Karpas-422 (cell line): Measurements from ENCODE around the gene MICAL3. TPM values are rescaled to one million over a fixed set of nuclear protein-coding genes. Genes with fewer than 3 reads are reported as not detected.

Experiments
- DNase-seq: peaks from one replicate; pipeline ENCODE4 v3.0.0-alpha.2; 2015
- H2AFZ ChIP-seq: fragments of 200-600 bp; sonication (generic); 2 replicates; pipeline ENCODE4 v1.6.1; 2014; ENCODE audit warnings: antibody characterized with exemption, low read length, mixed read lengths
- H3K27ac ChIP-seq: fragments of 200-600 bp; sonication (generic); 2 replicates; pipeline ENCODE4 v1.5.1; 2014; ENCODE audit warnings: mild to moderate bottlenecking, low read length, moderate library complexity
- H3K27me3 ChIP-seq: fragments of 200-600 bp; sonication (generic); 2 replicates; pipeline ENCODE4 v1.6.1; 2014; ENCODE audit warnings: low read length, mixed read lengths
- H3K36me3 ChIP-seq: fragments of 200-600 bp; sonication (generic); 2 replicates; pipeline ENCODE4 v1.6.1; 2014; ENCODE audit warnings: low read length, mixed read lengths; ENCODE audit not compliant: insufficient read depth
- H3K4me1 ChIP-seq: fragments of 200-600 bp; sonication (generic); 2 replicates; pipeline ENCODE4 v1.6.1; 2014; ENCODE audit warnings: mild to moderate bottlenecking, low read length, mixed read lengths
- H3K4me2 ChIP-seq: fragments of 200-600 bp; sonication (generic); 2 replicates; pipeline ENCODE4 v1.6.1; 2014; ENCODE audit warnings: low read length, low read depth, mild to moderate bottlenecking; ENCODE audit not compliant: poor library complexity, severe bottlenecking
- H3K4me3 ChIP-seq: fragments of 200-600 bp; sonication (generic); 2 replicates; pipeline ENCODE4 v1.5.1; 2014; ENCODE audit warnings: mild to moderate bottlenecking, antibody characterized with exemption, low read length, mixed read lengths
- H3K79me2 ChIP-seq: fragments of 200-600 bp; sonication (generic); 2 replicates; pipeline ENCODE4 v1.6.1; 2014; ENCODE audit warnings: mild to moderate bottlenecking, low read length, mixed read lengths
- H3K9ac ChIP-seq: fragments of 200-600 bp; sonication (generic); 2 replicates; pipeline ENCODE4 v1.6.0; 2014; ENCODE audit warnings: low read length
- H3K9me2 ChIP-seq: fragments of 200-600 bp; sonication (generic), shearing (Covaris generic); replicated peaks from 2 replicates; pipeline ENCODE4 v1.6.0; 2014; ENCODE audit warnings: mild to moderate bottlenecking, low read length, moderate library complexity; ENCODE audit not compliant: insufficient read depth
- H3K9me3 ChIP-seq: fragments of 300-700, 200-600 bp; sonication (generic); 2 replicates; pipeline ENCODE4 v1.6.1; 2014; ENCODE audit warnings: low read length, mixed read lengths
- H4K20me1 ChIP-seq: fragments of 200-600 bp; sonication (generic); 2 replicates; pipeline ENCODE4 v1.6.1; 2014; ENCODE audit warnings: mild to moderate bottlenecking, antibody characterized with exemption, low read length, low read depth; ENCODE audit not compliant: insufficient read depth
- total RNA-seq: library from RNA; depleted of rRNA; stranded (reverse); fragments of >200 nt; shearing (Covaris generic); gene quantifications from 2 replicates; pipeline ENCODE4 v1.2.3, GENCODE V29; 2014; ENCODE audit warnings: low replicate concordance

MICAL3 gene
- total RNA-seq, 1 experiment from 2014 or later: 54.9 TPM

DNA sequence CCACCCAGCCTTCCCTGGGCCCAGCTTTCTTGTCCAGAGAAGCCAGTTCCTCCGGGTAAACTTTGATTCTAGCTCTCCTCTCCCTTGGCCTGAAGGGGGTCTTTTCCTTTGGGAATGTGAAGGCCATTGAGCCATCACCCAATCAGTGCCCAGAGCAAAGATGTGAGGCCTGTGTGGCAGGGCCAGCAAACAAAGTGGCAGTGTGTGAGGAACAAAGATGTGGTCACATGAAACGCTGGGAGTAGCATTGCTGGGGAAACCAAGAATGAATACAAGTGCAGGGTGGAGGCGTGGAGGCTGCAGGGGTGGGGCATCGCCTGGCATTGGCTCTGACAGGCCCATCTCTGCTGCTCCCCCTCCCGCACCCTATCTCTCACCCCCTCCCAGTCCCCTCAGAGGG is 158.2 kb downstream of the MICAL3 start:
- DNase-seq: no peak
- H3K9me2 ChIP-seq: no peaks in the 10 kb centered on the region
- no peak overlapping the region for H3K4me3 ChIP-seq
- H3K9ac ChIP-seq: no peak overlapping the region
- H3K4me2 ChIP-seq: no peak overlapping the region
- no peaks in the 10 kb centered on the region for H3K9me3 ChIP-seq
- H3K27ac ChIP-seq: no peak overlapping the region
- no peak overlapping the region for H2AFZ ChIP-seq
- H3K79me2 ChIP-seq: 0 out of 2 replicates have a peak, but pooled peaks cover 5% of the 10 kb centered on the region
- no peaks in the 10 kb centered on the region for H3K27me3 ChIP-seq
- no peaks in the 10 kb centered on the region for H3K4me1 ChIP-seq
- no peaks in the 10 kb centered on the region for H4K20me1 ChIP-seq
- H3K36me3 ChIP-seq: peaks cover 35% of the 10 kb centered on the region

DNA sequence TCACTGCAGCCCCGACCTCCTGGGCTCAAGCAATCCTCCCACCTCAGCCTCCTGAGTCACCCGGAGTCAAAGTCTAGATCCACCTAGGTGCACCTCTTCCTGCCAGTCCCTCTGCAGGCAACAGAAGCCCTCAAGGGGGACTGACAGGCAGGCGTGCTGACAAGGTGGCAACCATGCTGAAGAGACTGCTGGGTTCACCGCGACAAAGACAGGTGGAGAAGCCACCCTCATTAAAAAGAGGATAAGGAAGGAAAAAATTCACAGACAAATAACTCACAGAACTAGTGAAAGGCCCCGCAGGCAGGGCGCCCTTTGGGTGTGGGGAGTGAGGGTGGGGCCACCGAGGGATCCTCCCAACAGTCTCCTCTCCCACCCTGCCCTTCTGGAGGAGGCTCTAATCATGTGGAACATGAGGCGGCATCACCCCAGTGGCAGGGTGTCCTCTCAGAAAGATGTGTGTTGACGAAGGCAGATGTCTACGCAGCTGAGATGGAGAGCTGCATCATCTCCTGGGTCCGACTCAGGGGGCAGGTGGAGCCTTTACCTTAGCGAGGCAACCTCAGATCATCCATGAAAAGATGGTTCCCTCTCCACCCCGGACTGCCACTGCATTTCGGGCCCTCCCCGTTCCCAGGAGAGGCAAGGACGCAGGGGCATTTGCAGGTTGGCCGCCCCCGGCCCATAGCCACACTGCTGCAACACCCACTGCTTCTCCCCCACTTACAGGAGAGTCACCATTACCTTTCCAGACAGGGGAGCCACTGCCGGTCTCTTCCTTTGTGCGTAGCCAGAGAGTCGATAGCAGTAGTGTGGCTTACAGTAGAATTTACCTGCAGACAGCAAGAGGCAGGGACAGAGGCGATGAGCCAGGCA is 158.9 kb downstream of the MICAL3 start:
- Histone ChIP-seq H3K9ac (no peak overlapping the region), H3K36me3 (peaks cover 31% of the 10 kb centered on the region), H3K4me2 (no peak overlapping the region), H3K9me2 (no peaks in the 10 kb centered on the region), H4K20me1 (no peaks in the 10 kb centered on the region), H3K4me3 (no peak overlapping the region), H3K27me3 (no peaks in the 10 kb centered on the region), H3K79me2 (0 out of 2 replicates have a peak, but pooled peaks cover 5% of the 10 kb centered on the region), H3K4me1 (no peaks in the 10 kb centered on the region), H3K27ac (no peak overlapping the region), H3K9me3 (no peaks in the 10 kb centered on the region), H2AFZ (no peak overlapping the region)
- no peak for DNase-seq

DNA sequence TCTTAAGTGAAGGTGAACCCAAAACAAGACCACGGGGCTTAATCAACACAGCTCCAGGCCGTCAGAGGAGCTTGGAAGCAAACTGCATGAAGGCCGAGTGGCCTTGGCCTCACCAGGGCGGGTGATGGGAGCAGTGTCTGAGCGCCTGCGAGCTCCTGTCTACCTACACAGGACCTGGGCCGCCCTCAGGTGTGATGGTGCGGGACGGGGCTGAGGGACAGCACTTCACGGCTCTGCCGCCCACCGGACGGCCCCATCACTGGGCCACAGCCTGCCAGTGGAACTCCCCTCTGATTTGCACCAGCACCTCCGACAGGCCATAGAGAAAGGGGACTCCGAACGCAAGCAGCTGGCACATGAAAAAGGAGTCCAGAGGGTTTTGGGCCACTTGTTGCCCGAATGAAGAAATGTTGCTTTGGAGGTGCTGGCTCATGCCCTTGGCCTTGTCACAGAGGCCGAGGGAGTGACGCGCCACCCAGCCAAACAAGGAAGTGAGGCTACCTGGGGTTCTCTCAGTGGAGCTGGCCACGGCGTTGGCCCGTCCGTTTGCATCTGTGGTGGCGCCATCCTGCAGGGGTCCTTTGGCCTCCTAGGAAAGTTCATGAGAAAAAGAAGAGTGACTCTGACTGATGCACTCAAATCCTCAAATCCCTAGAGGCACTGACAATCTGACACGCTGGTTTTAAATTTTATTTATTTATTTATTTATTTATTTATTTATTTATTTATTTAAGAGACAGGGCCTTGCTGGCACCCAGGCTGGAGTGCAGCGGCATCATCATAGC is 159.8 kb downstream of the MICAL3 start:
- Histone ChIP-seq H3K4me2 (no peak overlapping the region), H3K9me3 (no peaks in the 10 kb centered on the region), H3K9me2 (no peaks in the 10 kb centered on the region), H3K4me1 (no peaks in the 10 kb centered on the region), H3K36me3 (peaks cover 25% of the 10 kb centered on the region), H4K20me1 (no peaks in the 10 kb centered on the region), H3K27me3 (no peaks in the 10 kb centered on the region), H3K79me2 (0 out of 2 replicates have a peak, but pooled peaks cover 5% of the 10 kb centered on the region), H3K27ac (no peak overlapping the region), H2AFZ (no peak overlapping the region), H3K4me3 (no peak overlapping the region), H3K9ac (no peak overlapping the region)
- no peak for DNase-seq

DNA sequence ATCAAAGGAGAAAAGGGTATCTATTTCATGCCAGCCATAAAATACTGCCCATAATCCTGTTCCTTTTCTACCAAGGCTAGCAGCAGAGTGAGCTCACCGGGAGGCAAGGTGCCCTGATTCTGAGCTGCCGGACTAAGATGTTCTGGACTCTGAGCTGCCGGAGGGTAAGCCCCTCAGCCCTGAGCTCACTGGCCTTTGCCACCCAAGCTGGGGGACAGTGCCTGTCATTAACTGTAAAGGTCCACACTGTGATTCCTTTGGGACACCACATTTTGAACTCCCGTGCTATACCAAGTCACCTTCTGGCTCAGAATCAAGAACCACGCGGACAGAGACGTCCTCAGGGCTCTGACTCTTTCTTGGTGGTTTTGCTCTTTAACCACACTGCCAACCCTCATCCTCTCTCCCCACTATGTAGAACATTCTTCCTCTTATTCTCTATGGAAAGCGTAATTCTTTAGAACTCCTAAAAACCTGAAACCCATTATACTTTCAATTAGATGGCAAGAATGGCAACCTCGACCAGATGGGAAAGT is 161.6 kb downstream of the MICAL3 start:
- Histone ChIP-seq H3K79me2 (0 out of 2 replicates have a peak, but pooled peaks cover 3% of the 10 kb centered on the region), H3K9me2 (no peaks in the 10 kb centered on the region), H3K4me2 (no peak overlapping the region), H4K20me1 (no peaks in the 10 kb centered on the region), H3K27me3 (no peaks in the 10 kb centered on the region), H2AFZ (no peak overlapping the region), H3K9me3 (no peaks in the 10 kb centered on the region), H3K9ac (no peak overlapping the region), H3K4me3 (no peak overlapping the region), H3K4me1 (no peaks in the 10 kb centered on the region), H3K36me3 (peaks cover 15% of the 10 kb centered on the region; the same call in 1 of the 2 replicates), H3K27ac (no peak overlapping the region)
- DNase-seq: no peak

GRCh38 chr22:17861909-17862308 is 162.5 kb downstream of the MICAL3 start:
- Histone ChIP-seq H3K4me2 (no peak overlapping the region), H3K36me3 (peaks cover 10% of the 10 kb centered on the region; the same call in 1 of the 2 replicates)

GRCh38 chr22:17860220-17860965 is 164.0 kb downstream of the MICAL3 start:
- no peaks in the 10 kb centered on the region for H3K79me2 ChIP-seq
- H3K4me2 ChIP-seq: no peak overlapping the region
- peaks cover 7% of the 10 kb centered on the region; the same call in 1 of the 2 replicates for H3K36me3 ChIP-seq
- no peaks in the 10 kb centered on the region for H3K4me1 ChIP-seq
- H3K9me2 ChIP-seq: no peaks in the 10 kb centered on the region
- H2AFZ ChIP-seq: no peak overlapping the region
- no peak overlapping the region for H3K27ac ChIP-seq
- H3K9ac ChIP-seq: no peak overlapping the region
- H3K4me3 ChIP-seq: no peak overlapping the region
- no peak for DNase-seq
- H3K9me3 ChIP-seq: no peaks in the 10 kb centered on the region
- H3K27me3 ChIP-seq: no peaks in the 10 kb centered on the region
- no peaks in the 10 kb centered on the region for H4K20me1 ChIP-seq

More at GRCh38 chr22:17861909-17862308, 162.5 kb downstream of the MICAL3 start:
- no peaks in the 10 kb centered on the region for H3K9me2 ChIP-seq
- no peaks in the 10 kb centered on the region for H3K27me3 ChIP-seq
- no peaks in the 10 kb centered on the region for H3K79me2 ChIP-seq
- H4K20me1 ChIP-seq: no peaks in the 10 kb centered on the region
- H3K27ac ChIP-seq: no peak overlapping the region
- no peaks in the 10 kb centered on the region for H3K4me1 ChIP-seq
- no peak for DNase-seq
- H3K9ac ChIP-seq: no peak overlapping the region
- H2AFZ ChIP-seq: no peak overlapping the region
- no peaks in the 10 kb centered on the region for H3K9me3 ChIP-seq
- no peak overlapping the region for H3K4me3 ChIP-seq

DNA sequence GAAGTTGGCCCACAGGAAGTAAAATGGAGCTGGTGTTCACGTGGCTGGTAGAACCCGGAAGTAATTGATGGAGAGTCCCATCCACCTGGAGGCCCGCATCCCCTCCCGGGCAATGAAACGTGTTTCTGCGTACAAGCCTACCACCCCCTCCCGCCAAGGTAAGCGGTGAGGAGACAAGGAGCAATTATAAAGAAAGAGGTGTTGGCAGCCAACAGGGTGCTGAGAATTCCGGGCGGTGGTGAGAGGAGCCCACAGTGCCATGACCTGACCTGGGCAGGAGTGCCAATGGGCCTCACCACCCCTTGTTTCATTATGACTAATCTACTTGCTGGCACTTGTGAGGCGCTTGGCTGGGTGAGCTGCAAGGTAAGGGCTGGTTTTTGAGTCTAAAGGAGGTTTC is 166.3 kb downstream of the MICAL3 start:
- no peak for DNase-seq
- Histone ChIP-seq H3K27me3 (no peaks in the 10 kb centered on the region), H3K9ac (no peak overlapping the region), H3K4me2 (no peak overlapping the region), H3K4me1 (no peaks in the 10 kb centered on the region), H3K36me3 (no peaks in the 10 kb centered on the region; the same call in 1 of the 2 replicates), H3K9me2 (no peaks in the 10 kb centered on the region), H4K20me1 (no peaks in the 10 kb centered on the region), H2AFZ (no peak overlapping the region), H3K9me3 (no peaks in the 10 kb centered on the region), H3K4me3 (no peak overlapping the region), H3K79me2 (no peaks in the 10 kb centered on the region), H3K27ac (no peak overlapping the region)
